HG03521 (cell line): ENCODE data around the gene COL4A2.

Source experiments
- ATAC-seq: cut with Tn5 transposase; IDR thresholded peaks from one replicate; pipeline ENCODE4 v1.9.1; 2021; ENCODE audit warnings: mild to moderate bottlenecking, moderate library complexity; ENCODE audit not compliant: unreplicated experiment

Gene COL4A2

GRCh38 chr13:110353339-110353977, 46.4 kb downstream of the COL4A2 start:
- no peak for ATAC-seq

DNA sequence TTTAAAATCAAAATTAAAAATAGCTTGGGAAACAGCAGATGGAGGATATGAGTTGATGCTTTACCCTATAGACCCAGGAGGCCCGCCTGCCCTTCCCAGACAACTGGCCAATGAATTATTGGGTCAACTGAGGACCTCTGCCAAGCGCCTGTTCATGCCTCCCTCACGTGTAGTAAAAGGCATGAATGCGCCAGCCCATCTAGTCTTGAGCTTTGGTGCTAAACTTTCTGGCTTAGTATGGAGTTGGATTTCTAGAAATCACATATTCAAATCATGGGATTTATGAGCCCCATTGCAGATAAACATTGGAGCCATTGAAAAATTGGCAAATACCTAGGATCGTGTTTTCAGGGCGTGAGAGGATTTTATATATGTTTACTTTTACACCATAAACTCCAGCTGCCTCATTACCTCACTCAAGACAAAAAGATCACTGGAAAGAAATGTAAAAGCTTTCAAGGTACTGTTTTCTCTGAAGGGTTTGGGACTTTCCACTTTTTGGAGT, 47.1 kb downstream of the COL4A2 start:
- ATAC-seq = no peak

DNA sequence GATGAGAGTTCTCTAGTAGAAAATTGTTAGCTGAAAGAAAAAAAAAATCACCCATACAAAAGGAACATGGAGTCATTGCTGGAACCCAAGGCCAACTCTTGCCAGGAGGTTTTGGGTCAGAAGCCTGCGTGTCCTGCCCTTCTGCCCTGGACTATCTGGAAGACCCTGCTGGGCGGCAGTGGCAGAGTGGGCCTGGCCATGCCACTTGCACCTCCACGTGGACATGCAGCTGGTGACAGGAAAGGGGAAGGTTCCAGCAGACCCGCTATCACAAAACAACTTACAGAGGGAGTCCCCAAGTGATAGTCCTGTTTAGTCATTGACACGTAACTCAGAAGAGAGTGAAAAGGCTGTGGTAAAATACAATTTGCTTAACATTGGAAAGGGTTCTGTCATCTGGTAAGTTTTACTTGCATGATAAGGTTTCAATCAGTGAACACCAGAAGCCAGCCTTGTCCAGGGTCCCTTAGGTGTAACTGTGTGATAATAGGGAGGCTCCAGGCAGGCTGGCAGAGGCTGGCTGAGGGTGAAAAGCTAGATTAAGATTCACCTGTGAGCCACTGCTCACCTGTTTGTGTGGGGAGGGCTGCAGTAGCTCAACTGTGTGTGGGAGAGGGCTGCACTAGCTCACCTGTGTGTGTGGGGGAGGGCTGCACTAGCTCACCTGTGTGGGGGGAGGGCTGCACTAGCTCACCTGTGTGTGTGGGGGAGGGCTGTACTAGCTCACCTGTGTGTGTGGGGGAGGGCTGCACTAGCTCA, 47.8 kb downstream of the COL4A2 start:
- no peak for ATAC-seq

DNA sequence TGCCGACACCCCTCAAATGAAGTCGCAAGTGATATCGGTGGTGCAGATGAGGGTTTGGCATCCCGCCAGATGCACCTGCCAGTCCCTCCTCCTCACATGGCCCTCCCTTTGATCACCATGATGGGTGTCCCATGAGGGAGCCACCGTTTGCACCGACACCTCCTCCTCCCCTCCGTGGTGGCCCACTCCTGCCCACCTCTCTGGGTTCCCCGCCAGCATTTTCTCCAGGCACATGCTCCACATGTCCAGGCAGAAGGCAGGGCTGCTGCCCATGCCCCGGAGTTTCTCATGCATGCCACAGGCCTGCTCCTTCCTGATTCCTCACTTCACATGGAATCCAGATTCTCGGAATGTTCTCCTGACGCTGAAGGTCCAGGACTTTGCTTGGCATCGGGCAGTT, 49.3 kb downstream of the COL4A2 start:
- no peak for ATAC-seq

GRCh38 chr13:110358381-110358780, 51.3 kb downstream of the COL4A2 start:
- ATAC-seq = no peak

DNA sequence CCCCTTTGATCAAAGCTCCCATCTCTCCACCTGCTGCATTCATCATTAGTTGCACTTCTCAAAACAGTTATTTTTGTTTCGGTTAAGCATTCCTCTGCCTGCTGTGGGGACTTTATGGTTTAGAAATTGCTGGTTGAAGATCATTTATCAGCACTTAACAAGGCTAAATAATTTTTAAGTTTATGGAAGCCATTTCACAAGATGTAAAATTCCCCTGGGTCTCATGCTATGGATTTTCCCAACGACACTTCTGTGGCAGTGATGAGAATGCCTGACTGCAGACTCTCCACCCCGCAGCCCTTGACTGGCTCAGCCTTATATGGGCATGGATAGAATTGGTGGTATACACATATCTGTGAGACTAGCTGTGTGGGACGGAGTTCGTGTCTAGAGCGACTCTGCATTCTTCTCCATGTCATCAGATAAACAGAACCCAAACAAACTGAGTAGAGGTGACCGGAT, 52.8 kb downstream of the COL4A2 start:
- no peak for ATAC-seq

GRCh38 chr13:110360598-110360997, 53.5 kb downstream of the COL4A2 start:
- no peak for ATAC-seq

DNA sequence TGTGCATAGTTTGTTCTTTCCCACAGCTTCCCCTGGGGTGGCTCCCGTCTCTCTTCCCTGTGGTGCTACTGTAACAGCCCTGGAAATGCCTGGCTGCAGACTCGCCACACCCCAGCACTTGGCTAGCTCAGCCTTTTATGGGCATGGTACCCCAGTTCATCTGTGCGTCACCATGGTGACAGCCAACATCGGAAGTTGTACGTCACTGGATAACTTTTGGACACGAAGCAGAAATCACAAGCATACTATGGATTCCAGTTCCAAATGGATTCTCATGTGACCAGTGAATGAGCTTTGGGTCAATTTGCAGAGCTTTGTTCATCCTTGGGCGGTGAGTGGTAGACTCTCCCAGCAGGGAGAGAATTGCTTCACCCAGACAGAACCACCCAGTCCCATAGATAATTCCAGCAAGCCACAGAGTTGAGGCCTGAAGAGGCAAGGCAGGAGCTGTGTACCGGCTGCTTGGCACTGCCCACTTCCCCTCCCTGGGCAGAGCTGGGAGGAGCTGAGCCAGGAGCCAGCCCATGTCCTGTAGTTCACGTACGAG, 54.4 kb downstream of the COL4A2 start:
- no peak for ATAC-seq

GRCh38 chr13:110363010-110363409, 55.9 kb downstream of the COL4A2 start:
- ATAC-seq = no peak

DNA sequence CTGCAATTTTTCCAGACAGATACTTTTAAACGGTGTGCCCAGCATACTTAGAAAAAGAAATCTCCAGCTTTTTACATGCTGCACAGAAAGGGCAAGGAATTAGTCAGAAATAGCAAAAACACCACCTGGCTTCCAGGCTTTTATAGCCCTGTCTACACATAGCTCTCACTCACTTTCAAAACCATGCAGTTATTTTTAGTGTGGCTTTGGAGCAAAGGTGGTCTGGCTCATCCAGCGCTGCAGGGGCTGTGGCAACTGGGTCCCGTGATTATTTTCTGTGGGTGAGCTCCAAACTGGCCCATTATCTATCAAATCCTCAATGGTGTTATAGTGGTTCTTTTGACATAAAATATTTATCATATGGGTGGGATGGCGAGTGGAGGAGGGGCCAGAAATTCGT, 57.0 kb downstream of the COL4A2 start:
- no peak for ATAC-seq

- no peak for ATAC-seq
These were observed 58.8 kb downstream of the COL4A2 start for GRCh38 chr13:110365876-110366275.

GRCh38 chr13:110366733-110367132, 59.6 kb downstream of the COL4A2 start:
- ATAC-seq = no peak

GRCh38 chr13:110367620-110368019, 60.5 kb downstream of the COL4A2 start:
- no peak for ATAC-seq

GRCh38 chr13:110368408-110368807, 61.3 kb downstream of the COL4A2 start:
- no peak for ATAC-seq

- ATAC-seq = no peak
These were observed 62.3 kb downstream of the COL4A2 start for GRCh38 chr13:110369400-110369799.

- peak; percentile 60 for ATAC-seq
These were observed 64.7 kb downstream of the COL4A2 start for GRCh38 chr13:110371550-110372465.

DNA sequence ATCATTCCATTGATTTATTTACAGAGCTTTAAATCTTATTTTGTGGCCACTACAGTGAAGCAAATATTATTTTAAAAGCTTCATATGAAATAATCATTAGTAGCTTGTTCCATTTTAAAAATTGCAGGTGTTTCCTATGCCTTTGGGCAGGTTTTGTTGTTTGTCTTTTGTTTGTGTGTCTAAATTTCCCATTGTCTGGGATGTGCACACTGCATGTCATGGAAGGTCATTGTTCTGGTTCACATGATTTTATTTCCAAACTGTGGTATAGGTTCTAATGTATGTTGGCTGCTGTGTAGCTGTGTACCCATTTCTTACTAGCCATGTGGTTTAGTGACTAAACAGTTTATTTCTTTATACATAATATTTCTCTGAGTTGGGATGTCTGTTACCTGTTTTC, 65.6 kb downstream of the COL4A2 start:
- ATAC-seq = no peak

GRCh38 chr13:110373617-110374016, 66.5 kb downstream of the COL4A2 start:
- ATAC-seq = no peak

DNA sequence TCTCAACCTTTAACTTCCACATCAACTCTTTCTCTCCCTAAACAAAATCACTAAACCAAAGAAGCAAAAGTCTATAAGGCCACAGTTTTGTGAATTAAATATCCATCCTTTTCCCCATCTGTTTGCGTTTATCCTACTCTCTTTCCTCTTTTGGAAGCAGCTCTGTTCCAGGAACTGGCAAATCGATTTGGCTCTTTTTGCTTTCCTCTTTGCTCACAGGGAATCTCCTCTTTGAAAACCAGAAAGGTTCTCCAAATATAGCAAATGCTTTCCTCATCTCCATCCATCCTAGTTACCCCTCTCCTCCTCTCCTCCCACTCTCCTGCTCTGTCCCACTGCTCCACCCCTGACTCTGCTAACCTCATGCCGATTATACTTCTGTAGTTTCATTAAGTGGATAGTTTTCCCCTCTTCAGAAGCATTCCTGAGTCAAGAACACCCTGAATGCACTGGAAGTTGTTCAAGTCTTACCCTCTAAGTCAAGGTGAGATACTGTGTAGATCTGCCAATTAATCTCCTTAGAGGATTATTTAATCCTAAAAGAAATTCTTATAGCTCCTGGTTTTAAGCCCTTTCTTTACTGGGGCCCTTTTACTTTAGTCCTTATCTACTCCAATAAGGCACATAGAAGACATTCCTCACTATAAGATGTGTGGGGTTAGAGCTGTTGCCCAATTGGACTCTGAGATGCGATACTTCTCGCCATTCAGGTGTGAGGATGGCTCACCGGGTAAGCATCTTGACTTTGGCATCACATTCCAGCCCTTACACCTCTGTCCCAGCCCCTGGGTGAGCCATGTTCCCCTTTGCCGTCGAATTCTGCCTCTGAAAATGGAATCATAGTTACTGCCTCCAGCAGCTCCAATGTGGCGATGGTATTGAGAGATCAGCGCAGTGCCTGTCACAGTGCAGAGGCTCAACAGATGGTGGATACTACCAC, 67.6 kb downstream of the COL4A2 start:
- no peak for ATAC-seq

DNA sequence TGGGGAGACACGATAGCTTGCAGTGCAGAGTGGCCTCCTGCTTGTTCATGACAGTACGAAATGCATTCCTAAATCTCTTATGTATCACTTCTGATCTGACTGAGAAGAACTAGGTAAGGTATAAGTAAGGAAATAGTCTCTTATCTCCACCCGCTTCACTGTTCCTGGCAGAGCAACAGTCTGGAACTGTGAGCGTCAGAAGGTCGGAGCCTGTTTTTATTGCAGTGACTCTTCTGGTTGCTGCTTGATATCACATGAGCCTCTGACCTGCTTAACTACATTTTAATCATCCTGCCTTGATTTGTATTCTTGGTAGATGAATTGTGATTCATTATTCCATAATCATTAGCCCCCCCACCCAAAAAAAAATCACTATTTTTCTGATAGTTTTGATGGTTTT, 69.0 kb downstream of the COL4A2 start:
- no peak for ATAC-seq
